GM12878 (cell line): ENCODE data around the gene CFAP299. TPM values are rescaled to one million over a fixed set of nuclear protein-coding genes. Genes with fewer than 3 reads are reported as not detected.

Experiments
- ATAC-seq: fragments of 200-7000 bp; cut with Tn5 transposase; 3 replicates; pipeline ENCODE4 v1.9.1; 2020; ENCODE audit warnings: mild to moderate bottlenecking, moderate library complexity
- BruUV-seq: library from RNA; stranded (reverse); fragments of 400-500 nt; replicated peaks from 2 replicates; lab custom pipeline; 2021; lab: Mats Ljungman, UMichigan
- CTCF ChIA-PET: fragments of 300-600 bp; sonication (Branson Sonifier 250); formaldehyde crosslinking; extraction: SDS; loops from one replicate; lab custom pipeline; 2021; ENCODE audit warnings: inconsistent platforms; lab: Yijun Ruan, JAX
- POLR2A ChIA-PET: fragments of 350-600 bp; formaldehyde crosslinking; extraction: SDS; loops from one replicate; lab custom pipeline; 2021; ENCODE audit warnings: inconsistent platforms; lab: Charles Lee
- RAD21 ChIA-PET: fragments of 300-600 bp; sonication (Branson Sonifier 250); formaldehyde crosslinking; loops from one replicate; lab custom pipeline; 2023; ENCODE audit warnings: antibody characterized with exemption; ENCODE audit not compliant: unreplicated experiment; lab: Charles Lee
- SMC1A ChIA-PET: fragments of 300-600 bp; sonication (Branson Sonifier 250); formaldehyde crosslinking; loops from one replicate; lab custom pipeline; 2023; ENCODE audit not compliant: unreplicated experiment, uncharacterized antibody; lab: Charles Lee
- DNase-seq: peaks from one replicate; pipeline ENCODE4 v3.0.0-alpha.2; 2011; ENCODE audit warnings: low read depth, low spot score
- FAIRE-seq: peaks from 3 replicates; lab custom pipeline; 2011; peaks lifted over from hg19 to GRCh38; lab: Jason Lieb, UNC
- H2AFZ ChIP-seq: 2 replicates; pipeline ENCODE4 v1.6.0; 2011; ENCODE audit warnings: low read depth, low read length, control low read depth; ENCODE audit not compliant: control insufficient read depth
- H3K27ac ChIP-seq: 2 replicates; pipeline ENCODE4 v1.5.1; 2011; ENCODE audit warnings: control low read depth; ENCODE audit not compliant: control insufficient read depth, insufficient read depth
- H3K27me3 ChIP-seq, 2 experiments: replicated peaks in 1 of 2; 2 replicates each; pipeline versions ENCODE4 v1.6.0 to v1.6.1; 2011; ENCODE audit warnings: low read length in 1 of 2; ENCODE audit not compliant: control insufficient read depth in 2 of 2, insufficient read depth in 2 of 2
- H3K36me3 ChIP-seq, 2 experiments: 2 replicates each; pipeline ENCODE4 v1.5.1; 2011; ENCODE audit warnings: low read length in 1 of 2; ENCODE audit not compliant: control insufficient read depth in 2 of 2, insufficient read depth in 2 of 2
- H3K4me1 ChIP-seq: 2 replicates; pipeline ENCODE4 v1.6.1; 2011; ENCODE audit warnings: mild to moderate bottlenecking, low read length, moderate library complexity, mixed read lengths; ENCODE audit not compliant: control insufficient read depth, insufficient read depth
- H3K4me2 ChIP-seq: 2 replicates; pipeline ENCODE4 v1.6.0; 2011; ENCODE audit warnings: control low read depth; ENCODE audit not compliant: control insufficient read depth, insufficient read depth
- H3K4me3 ChIP-seq: fragments of 200-600 bp; sonication (generic); 2 replicates; pipeline ENCODE4 v1.5.1; 2016
- H3K79me2 ChIP-seq: 2 replicates; pipeline ENCODE4 v1.6.0; 2011; ENCODE audit warnings: low read length; ENCODE audit not compliant: control insufficient read depth, insufficient read depth
- H3K9ac ChIP-seq: 2 replicates; pipeline ENCODE4 v1.8.0; 2011; ENCODE audit warnings: low read length, control low read depth, mixed read lengths; ENCODE audit not compliant: control insufficient read depth, insufficient read depth
- H3K9me3 ChIP-seq: replicated peaks from 3 replicates; pipeline ENCODE4 v1.5.1; 2011; ENCODE audit warnings: mild to moderate bottlenecking, low read length; ENCODE audit not compliant: control insufficient read depth, insufficient read depth
- H4K20me1 ChIP-seq: 2 replicates; pipeline ENCODE4 v1.6.0; 2011; ENCODE audit not compliant: control insufficient read depth, insufficient read depth
- BHLHE40 ChIP-seq, 2 experiments: fragments of 450-650 bp in 1 of 2; IDR thresholded peaks; 2 replicates each; pipeline ENCODE4 v1.6.1; 2011 to 2017; ENCODE audit warnings: low read depth in 2 of 2, borderline replicate concordance in 1 of 2, improper control_type of control experiment in 1 of 2, low read length in 1 of 2, mild to moderate bottlenecking in 1 of 2
- CBFB ChIP-seq: IDR thresholded peaks from 2 replicates; pipeline ENCODE4 v1.6.1; 2016; ENCODE audit warnings: antibody characterized with exemption, low read depth
- LARP7 ChIP-seq: fragments of 450-650 bp; IDR thresholded peaks from 2 replicates; pipeline ENCODE4 v1.6.1; 2017; ENCODE audit warnings: mild to moderate bottlenecking
- MEF2B ChIP-seq: fragments of 450-650 bp; IDR thresholded peaks from 2 replicates; pipeline ENCODE4 v1.6.1; 2018; ENCODE audit warnings: mild to moderate bottlenecking, moderate library complexity; ENCODE audit not compliant: partially characterized antibody, poor library complexity, severe bottlenecking
- NFIC ChIP-seq: IDR thresholded peaks from 2 replicates; pipeline ENCODE4 v1.6.1; 2012; ENCODE audit warnings: low read depth, mild to moderate bottlenecking, inconsistent platforms, low read length, moderate library complexity
- NR2F1 ChIP-seq: fragments of 450-650 bp; conservative IDR thresholded peaks from 2 replicates; pipeline ENCODE4 v1.6.1; 2017; ENCODE audit warnings: mild to moderate bottlenecking
- POLR2A ChIP-seq: IDR thresholded peaks from 2 replicates; pipeline ENCODE4 v1.6.1; 2011; ENCODE audit warnings: low read depth, mild to moderate bottlenecking, low read length
- SIN3A ChIP-seq: IDR thresholded peaks from 2 replicates; pipeline ENCODE4 v1.6.1; 2012; ENCODE audit warnings: low read depth, low read length, improper control_type of control experiment
- SMARCA5 ChIP-seq: fragments of 450-650 bp; IDR thresholded peaks from 2 replicates; pipeline ENCODE4 v1.6.1; 2017; ENCODE audit warnings: mild to moderate bottlenecking
- SP1 ChIP-seq: IDR thresholded peaks from one replicate; pipeline ENCODE4 v1.6.1; 2011; ENCODE audit warnings: low read depth, low read length
- STAT3 ChIP-seq: IDR thresholded peaks from 2 replicates; pipeline ENCODE4 v1.6.1; 2011; ENCODE audit warnings: low read depth, low read length, improper control_type of control experiment
- TAF1 ChIP-seq: IDR thresholded peaks from 2 replicates; pipeline ENCODE4 v1.6.1; 2011; ENCODE audit warnings: mild to moderate bottlenecking, low read depth, low read length, borderline replicate concordance
- TBL1XR1 ChIP-seq: IDR thresholded peaks from 2 replicates; pipeline ENCODE4 v1.6.1; 2012; ENCODE audit warnings: low read depth, low read length, improper control_type of control experiment
- ZSCAN29 ChIP-seq: fragments of 450-650 bp; IDR thresholded peaks from 2 replicates; pipeline ENCODE4 v1.6.1; 2017; ENCODE audit warnings: mild to moderate bottlenecking, moderate library complexity
- WGBS: methylation state at CpG from one replicate; pipeline ENCODE4 v1.1.6; 2016; ENCODE audit warnings: low lambda C conversion rate; ENCODE audit not compliant: insufficient replicate concordance, insufficient coverage; ENCODE audit errors: missing lambda C conversion rate; 5-methylcytosine and 5-hydroxymethylcytosine counted together
- in situ Hi-C: fragments of 300-500 bp; cut with MboI; formaldehyde crosslinking; loops from 9 replicates; pipeline ENCODE4 v1.14.3; 2018; ENCODE audit warnings: mixed read lengths
- intact Hi-C: fragments of 100-400 bp; cut with micrococcal nuclease; formaldehyde crosslinking; loops from one replicate; pipeline ENCODE4 v1.14.2; 2022; ENCODE audit not compliant: unreplicated experiment
- polyA plus RNA-seq, 11 experiments: library from polyadenylated mRNA; depleted of rRNA in 4 of 11; unstranded in 6 of 11; stranded (reverse) in 5 of 11; fragments of >200 nt; fragmentation: Nextera tagmentation in 4 of 11; fragmentation: Illumina TruSeq in 1 of 11; extraction: Ambion mirVana in 4 of 11; extraction: Trizol in 1 of 11; gene quantifications; 1 replicate in 1 of 11; 2 replicates in 10 of 11; pipeline versions ENCODE4 v1.2.1 to v1.2.3, GENCODE V29; 2011 to 2016; ENCODE audit warnings: inconsistent platforms in 2 of 11, missing spikeins in 2 of 11, low read depth in 1 of 11
- total RNA-seq, 4 experiments: library from RNA; depleted of rRNA in 3 of 4; stranded (reverse); fragments of >200 nt in 3 of 4; fragmentation: Illumina TruSeq in 1 of 4; extraction: Trizol in 1 of 4; gene quantifications; 2 replicates each; pipeline versions ENCODE4 v1.2.1 to v1.2.3, GENCODE V29; 2013 to 2021
- TF ChIP-seq, protein P1 (sequence below): fragments of 450-650 bp; IDR thresholded peaks from 2 replicates; pipeline ENCODE4 v1.6.1; 2018; ENCODE audit warnings: borderline replicate concordance, mild to moderate bottlenecking; ENCODE audit not compliant: partially characterized antibody
- TF ChIP-seq, protein P2 (sequence below): fragments of 450-650 bp; IDR thresholded peaks from 2 replicates; pipeline ENCODE4 v1.6.1; 2014; ENCODE audit warnings: mild to moderate bottlenecking
- TF ChIP-seq, protein P3 (sequence below): IDR thresholded peaks from 2 replicates; pipeline ENCODE4 v1.6.1; 2012; ENCODE audit warnings: low read depth, low read length, improper control_type of control experiment
- TF ChIP-seq, protein P4 (sequence below): IDR thresholded peaks from 2 replicates; pipeline ENCODE4 v1.6.1; 2011; ENCODE audit warnings: low read depth, low read length, improper control_type of control experiment, borderline replicate concordance

Gene CFAP299
- total and polyA plus RNA-seq, 10 of the 15 experiments (the other 5 are each of a cell fraction or from before 2014, with no cell fraction given), result 0.06 to 0.34 TPM; not detected in 8

DNA sequence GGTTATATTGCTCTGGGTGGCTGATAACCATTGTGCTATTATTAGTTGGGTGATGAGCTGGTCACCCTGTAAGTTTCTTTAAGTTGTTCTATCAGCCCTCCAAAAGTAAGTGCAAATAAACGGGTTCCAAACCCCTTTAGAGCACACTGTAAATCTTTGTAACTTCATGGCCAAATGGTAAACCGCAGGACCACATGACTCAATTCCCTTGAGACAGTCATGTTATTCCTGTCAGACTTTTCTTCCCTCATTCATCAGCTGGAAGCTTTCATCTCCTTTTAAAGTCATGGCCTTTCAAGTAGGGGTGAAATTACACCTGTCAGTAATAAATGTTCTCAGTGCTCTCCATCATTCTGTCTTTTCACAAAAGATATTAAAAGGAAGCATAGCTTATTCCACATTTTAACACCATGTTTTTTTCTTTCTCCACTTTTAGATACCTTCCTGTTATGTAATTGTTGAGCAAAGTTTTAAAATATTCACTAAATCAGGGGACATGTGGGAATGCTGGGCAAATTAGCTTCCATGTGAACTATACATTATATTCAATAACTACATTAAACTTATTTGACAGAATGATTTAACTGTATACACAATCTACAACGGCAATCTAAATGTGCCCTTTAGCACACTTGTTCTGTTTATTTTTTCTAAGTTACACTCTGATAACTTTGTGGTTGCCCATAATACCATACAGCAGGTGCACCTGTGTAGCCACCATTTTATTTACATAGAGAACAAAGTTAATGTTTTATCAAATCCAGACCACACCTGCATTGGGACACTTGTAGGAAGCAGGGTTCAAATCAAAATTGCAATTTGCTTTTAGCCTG lies 275.5 kb downstream of the CFAP299 start:
- Histone ChIP-seq H3K79me2 (no peaks in the 10 kb centered on the region), H3K27ac (no peak overlapping the region), H3K9me3 (no peaks in the 10 kb centered on the region), H4K20me1 (no peaks in the 10 kb centered on the region), H3K9ac (no peak overlapping the region), H3K4me3 (no peak overlapping the region), H3K27me3 (no peaks in the 10 kb centered on the region), H3K4me1 (0 out of 2 replicates have a peak, but pooled peaks cover 6% of the 10 kb centered on the region), H3K4me2 (peak overlapping the region; percentile 33; the same call in 1 of the 2 replicates), H2AFZ (no peak overlapping the region), H3K36me3 (no peaks in the 10 kb centered on the region)
- SMC1A ChIA-PET, result interaction anchor here (0.6 to 4.0 kb wide), 13 partner anchors 18 to 441 kb away, joined by 3 to 28 read pairs (median 4); no protein-coding TSS in a partner anchor
- peak; percentile 63 for DNase-seq
- FAIRE-seq, result peak; percentile 76
- BruUV-seq, result no TSS peak
- POLR2A ChIA-PET, result interaction anchor here (0.5 to 0.8 kb wide), 2 partner anchors 339 to 441 kb away, joined by 3 read pairs; no protein-coding TSS in a partner anchor
- WGBS, result 0% methylated on average over 3 of the region's 3 CpGs
- peak; percentile 94 for ATAC-seq
- intact Hi-C loops, result loop anchor here (2.0 to 5.0 kb wide), 3 partner anchors 244 to 430 kb away; no protein-coding TSS in a partner anchor
- RAD21 ChIA-PET, result interaction anchor here (0.7 to 1.8 kb wide), 6 partner anchors 71 to 440 kb away, joined by 3 to 7 read pairs (median 3); no protein-coding TSS in a partner anchor
- in situ Hi-C loops, result loop anchor here (10.0 kb wide), 1 partner anchor 434 kb away; no protein-coding TSS in a partner anchor
- CTCF ChIA-PET, result interaction anchor here (0.6 to 4.3 kb wide), 8 partner anchors 73 to 440 kb away, joined by 3 to 22 read pairs (median 3); no protein-coding TSS in a partner anchor
- peak; percentile 86 for TF ChIP-seq NR2F1
- TF ChIP-seq LARP7, result no peak
- no peak; the same call in 1 of the 2 replicates for TF ChIP-seq SMARCA5
- peak; percentile 38; the same call in 1 of the 2 replicates for TF ChIP-seq CBFB
- peak; percentile 96 for TF ChIP-seq MEF2B
- TF ChIP-seq, protein P1, sequence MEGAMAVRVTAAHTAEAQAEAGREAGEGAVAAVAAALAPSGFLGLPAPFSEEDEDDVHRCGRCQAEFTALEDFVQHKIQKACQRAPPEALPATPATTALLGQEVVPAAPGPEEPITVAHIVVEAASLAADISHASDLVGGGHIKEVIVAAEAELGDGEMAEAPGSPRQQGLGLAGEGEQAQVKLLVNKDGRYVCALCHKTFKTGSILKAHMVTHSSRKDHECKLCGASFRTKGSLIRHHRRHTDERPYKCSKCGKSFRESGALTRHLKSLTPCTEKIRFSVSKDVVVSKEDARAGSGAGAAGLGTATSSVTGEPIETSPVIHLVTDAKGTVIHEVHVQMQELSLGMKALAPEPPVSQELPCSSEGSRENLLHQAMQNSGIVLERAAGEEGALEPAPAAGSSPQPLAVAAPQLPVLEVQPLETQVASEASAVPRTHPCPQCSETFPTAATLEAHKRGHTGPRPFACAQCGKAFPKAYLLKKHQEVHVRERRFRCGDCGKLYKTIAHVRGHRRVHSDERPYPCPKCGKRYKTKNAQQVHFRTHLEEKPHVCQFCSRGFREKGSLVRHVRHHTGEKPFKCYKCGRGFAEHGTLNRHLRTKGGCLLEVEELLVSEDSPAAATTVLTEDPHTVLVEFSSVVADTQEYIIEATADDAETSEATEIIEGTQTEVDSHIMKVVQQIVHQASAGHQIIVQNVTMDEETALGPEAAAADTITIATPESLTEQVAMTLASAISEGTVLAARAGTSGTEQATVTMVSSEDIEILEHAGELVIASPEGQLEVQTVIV, result no peak
- no peak for TF ChIP-seq SP1
- TF ChIP-seq ZSCAN29, result peak; percentile 89
- TF ChIP-seq, protein P2, sequence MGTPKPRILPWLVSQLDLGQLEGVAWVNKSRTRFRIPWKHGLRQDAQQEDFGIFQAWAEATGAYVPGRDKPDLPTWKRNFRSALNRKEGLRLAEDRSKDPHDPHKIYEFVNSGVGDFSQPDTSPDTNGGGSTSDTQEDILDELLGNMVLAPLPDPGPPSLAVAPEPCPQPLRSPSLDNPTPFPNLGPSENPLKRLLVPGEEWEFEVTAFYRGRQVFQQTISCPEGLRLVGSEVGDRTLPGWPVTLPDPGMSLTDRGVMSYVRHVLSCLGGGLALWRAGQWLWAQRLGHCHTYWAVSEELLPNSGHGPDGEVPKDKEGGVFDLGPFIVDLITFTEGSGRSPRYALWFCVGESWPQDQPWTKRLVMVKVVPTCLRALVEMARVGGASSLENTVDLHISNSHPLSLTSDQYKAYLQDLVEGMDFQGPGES, result no peak
- no peak for TF ChIP-seq TAF1
- TF ChIP-seq SIN3A, result no peak
- TF ChIP-seq, protein P3, sequence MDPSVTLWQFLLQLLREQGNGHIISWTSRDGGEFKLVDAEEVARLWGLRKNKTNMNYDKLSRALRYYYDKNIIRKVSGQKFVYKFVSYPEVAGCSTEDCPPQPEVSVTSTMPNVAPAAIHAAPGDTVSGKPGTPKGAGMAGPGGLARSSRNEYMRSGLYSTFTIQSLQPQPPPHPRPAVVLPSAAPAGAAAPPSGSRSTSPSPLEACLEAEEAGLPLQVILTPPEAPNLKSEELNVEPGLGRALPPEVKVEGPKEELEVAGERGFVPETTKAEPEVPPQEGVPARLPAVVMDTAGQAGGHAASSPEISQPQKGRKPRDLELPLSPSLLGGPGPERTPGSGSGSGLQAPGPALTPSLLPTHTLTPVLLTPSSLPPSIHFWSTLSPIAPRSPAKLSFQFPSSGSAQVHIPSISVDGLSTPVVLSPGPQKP, result no peak
- no peak for TF ChIP-seq POLR2A
- TF ChIP-seq TBL1XR1, result no peak
- TF ChIP-seq STAT3, result no peak
- TF ChIP-seq BHLHE40 (IDR thresholded peaks at IDR 0.05; ENCODE audit: borderline replicate concordance in 1 of 2, low read depth in 2 of 2, low read length in 1 of 2), result peak; percentile 46 to 70; a peak in 2 of 4 replicates
- peak; percentile 46; the same call in 1 of the 2 replicates for TF ChIP-seq NFIC
- TF ChIP-seq, protein P4, sequence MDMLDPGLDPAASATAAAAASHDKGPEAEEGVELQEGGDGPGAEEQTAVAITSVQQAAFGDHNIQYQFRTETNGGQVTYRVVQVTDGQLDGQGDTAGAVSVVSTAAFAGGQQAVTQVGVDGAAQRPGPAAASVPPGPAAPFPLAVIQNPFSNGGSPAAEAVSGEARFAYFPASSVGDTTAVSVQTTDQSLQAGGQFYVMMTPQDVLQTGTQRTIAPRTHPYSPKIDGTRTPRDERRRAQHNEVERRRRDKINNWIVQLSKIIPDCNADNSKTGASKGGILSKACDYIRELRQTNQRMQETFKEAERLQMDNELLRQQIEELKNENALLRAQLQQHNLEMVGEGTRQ, result peak; percentile 28; the same call in 1 of the 2 replicates
